Natural killer cell (primary cell): ENCODE measurements around the gene BOD1. TPM values are rescaled to one million over a fixed set of nuclear protein-coding genes. Genes with fewer than 3 reads are reported as not detected.

ENCODE experiments used
- ATAC-seq, 3 donors: fragments of 150-1000 bp in 2 of 3; fragments of 200-7000 bp in 1 of 3; cut with Tn5 transposase; 1 replicate in 1 of 3; 2 replicates in 2 of 3; pipeline ENCODE4 v1.10.0; 2021; ENCODE audit warnings: mild to moderate bottlenecking in 2 of 3, moderate library complexity in 2 of 3
- DNase-seq, 2 donors: peaks; one replicate each; pipeline versions ENCODE4 v3.0.0 to v3.0.0-alpha.2; 2013 to 2021; ENCODE audit warnings: mixed read lengths in 1 of 2
- H3K27ac ChIP-seq: one replicate; pipeline ENCODE4 v1.5.1; 2013; ENCODE audit warnings: mild to moderate bottlenecking, low read length
- H3K27me3 ChIP-seq: one replicate; pipeline ENCODE4 v1.6.1; 2013; ENCODE audit warnings: low read length; ENCODE audit not compliant: control insufficient read depth, insufficient read depth
- H3K36me3 ChIP-seq: one replicate; pipeline ENCODE4 v1.6.1; 2013; ENCODE audit warnings: low read length; ENCODE audit not compliant: control insufficient read depth, insufficient read depth
- H3K4me1 ChIP-seq: one replicate; pipeline ENCODE4 v1.6.1; 2013; ENCODE audit warnings: low read length; ENCODE audit not compliant: control insufficient read depth, insufficient read depth
- H3K4me3 ChIP-seq: one replicate; pipeline ENCODE4 v1.5.1; 2013; ENCODE audit warnings: low read length
- H3K9me3 ChIP-seq: one replicate; pipeline ENCODE4 v1.6.1; 2013; ENCODE audit warnings: low read length; ENCODE audit not compliant: control insufficient read depth, insufficient read depth
- H3K27ac Mint-ChIP-seq, 2 donors: one replicate each; pipeline ENCODE4 v1.8.0; 2022; ENCODE audit warnings: mild to moderate bottlenecking in 2 of 2, mixed read lengths in 2 of 2, moderate library complexity in 1 of 2
- H3K27me3 Mint-ChIP-seq, 2 donors: one replicate each; pipeline ENCODE4 v1.8.0; 2022; ENCODE audit warnings: low read depth in 2 of 2, mixed read lengths in 2 of 2
- H3K36me3 Mint-ChIP-seq: one replicate; pipeline ENCODE4 v1.8.0; 2022; ENCODE audit warnings: mixed read lengths
- H3K4me1 Mint-ChIP-seq, 2 donors: one replicate each; pipeline ENCODE4 v1.8.0; 2022; ENCODE audit warnings: mixed read lengths in 2 of 2
- H3K4me3 Mint-ChIP-seq: one replicate; pipeline ENCODE4 v1.8.0; 2022; ENCODE audit warnings: mild to moderate bottlenecking, moderate library complexity, mixed read lengths
- H3K9me3 Mint-ChIP-seq, 2 donors: one replicate each; pipeline ENCODE4 v1.8.0; 2022; ENCODE audit warnings: mixed read lengths in 2 of 2
- WGBS: methylation state at CpG from one replicate; pipeline ENCODE4 v1.1.7; 2013; ENCODE audit warnings: missing lambda C conversion rate; ENCODE audit not compliant: insufficient coverage; 5-methylcytosine and 5-hydroxymethylcytosine counted together
- intact Hi-C: fragments of 100-400 bp; cut with micrococcal nuclease; formaldehyde crosslinking; loops from one replicate; pipeline ENCODE4 v1.14.2; 2022
- total RNA-seq, 4 donors: library from RNA; stranded (reverse); fragments of 120-200 nt in 1 of 4; gene quantifications; one replicate each; pipeline versions ENCODE4 v1.2.3 to v1.2.4, GENCODE V29; 2013 to 2022
- TF ChIP-seq, protein P1 (sequence below): fragments of 200-600 bp; IDR thresholded peaks from one replicate; pipeline ENCODE4 v1.8.0; 2022; ENCODE audit warnings: antibody characterized with exemption

BOD1 gene
- total RNA-seq, 3 donors from 2014 or later (not counting 1 experiment from before 2014, with no cell fraction given) = 11.0 to 19.9 (median 16.6) TPM

DNA sequence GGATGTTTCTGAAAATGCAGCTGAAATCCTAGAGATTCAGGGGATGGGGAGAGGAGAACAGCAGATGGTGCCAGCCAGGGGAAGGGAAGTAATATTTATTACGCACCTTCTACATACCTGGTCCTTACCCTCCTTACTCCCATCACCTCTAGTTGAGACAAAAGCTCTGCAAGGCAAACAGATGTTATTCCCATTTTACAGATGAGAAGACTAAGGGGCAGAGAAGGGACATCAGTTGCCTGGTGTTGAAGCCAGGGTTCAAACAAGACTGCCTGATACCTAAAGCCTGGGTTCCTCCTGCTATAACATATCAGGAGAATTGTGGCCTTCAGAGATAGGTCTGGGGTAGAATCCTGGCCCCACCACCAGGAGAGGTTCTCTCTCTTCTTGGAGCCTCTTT, 7.3 kb upstream of the BOD1 start:
- no peak overlapping the region for H3K4me3 Mint-ChIP-seq

DNA sequence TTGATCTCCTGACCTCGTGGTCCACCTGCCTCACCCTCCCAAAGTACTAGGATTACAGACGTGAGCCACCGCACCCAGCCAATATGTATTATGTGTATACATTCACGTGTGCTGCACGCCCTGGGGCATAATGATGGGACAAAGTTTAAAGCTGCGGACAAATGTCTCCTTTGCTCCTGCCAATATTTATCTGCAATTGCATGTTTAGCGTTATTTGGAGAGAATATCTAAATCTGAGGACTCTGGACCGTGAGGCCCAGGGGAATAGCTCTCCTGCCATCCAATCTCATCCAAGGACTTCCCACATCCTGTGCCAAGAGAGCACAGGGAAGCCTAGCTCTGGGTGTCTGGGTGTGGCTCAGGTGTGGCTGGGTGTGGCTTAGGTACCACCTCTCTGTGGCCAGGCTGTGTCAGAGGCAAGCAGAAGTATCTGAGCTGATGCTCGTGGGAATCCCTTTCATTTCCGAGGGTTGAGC, 6.9 kb upstream of the BOD1 start:
- H3K36me3 Mint-ChIP-seq = no peaks in the 10 kb centered on the region
- no peaks in the 10 kb centered on the region for H3K4me1 ChIP-seq
- no peaks in the 10 kb centered on the region for H3K36me3 ChIP-seq
- WGBS = 83% methylated on average over 9 of the region's 10 CpGs
- intact Hi-C loops = no loop called here
- H3K9me3 Mint-ChIP-seq = no peaks in the 10 kb centered on the region
- no peaks in the 10 kb centered on the region for H3K4me1 Mint-ChIP-seq
- DNase-seq = no peak
- no peak overlapping the region for H3K27ac Mint-ChIP-seq
- H3K9me3 ChIP-seq = no peaks in the 10 kb centered on the region
- no peak overlapping the region for H3K4me3 ChIP-seq
- peaks cover 0 to 7% of the 10 kb centered on the region in 2 donors for H3K27me3 Mint-ChIP-seq
- no peak for ATAC-seq
- H3K27ac ChIP-seq = no peak overlapping the region
- H3K27me3 ChIP-seq = no peaks in the 10 kb centered on the region
- TF ChIP-seq, protein P1, sequence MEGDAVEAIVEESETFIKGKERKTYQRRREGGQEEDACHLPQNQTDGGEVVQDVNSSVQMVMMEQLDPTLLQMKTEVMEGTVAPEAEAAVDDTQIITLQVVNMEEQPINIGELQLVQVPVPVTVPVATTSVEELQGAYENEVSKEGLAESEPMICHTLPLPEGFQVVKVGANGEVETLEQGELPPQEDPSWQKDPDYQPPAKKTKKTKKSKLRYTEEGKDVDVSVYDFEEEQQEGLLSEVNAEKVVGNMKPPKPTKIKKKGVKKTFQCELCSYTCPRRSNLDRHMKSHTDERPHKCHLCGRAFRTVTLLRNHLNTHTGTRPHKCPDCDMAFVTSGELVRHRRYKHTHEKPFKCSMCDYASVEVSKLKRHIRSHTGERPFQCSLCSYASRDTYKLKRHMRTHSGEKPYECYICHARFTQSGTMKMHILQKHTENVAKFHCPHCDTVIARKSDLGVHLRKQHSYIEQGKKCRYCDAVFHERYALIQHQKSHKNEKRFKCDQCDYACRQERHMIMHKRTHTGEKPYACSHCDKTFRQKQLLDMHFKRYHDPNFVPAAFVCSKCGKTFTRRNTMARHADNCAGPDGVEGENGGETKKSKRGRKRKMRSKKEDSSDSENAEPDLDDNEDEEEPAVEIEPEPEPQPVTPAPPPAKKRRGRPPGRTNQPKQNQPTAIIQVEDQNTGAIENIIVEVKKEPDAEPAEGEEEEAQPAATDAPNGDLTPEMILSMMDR = no peak
- no peak overlapping the region for H3K4me3 Mint-ChIP-seq

More for the DNA sequence above, 7.3 kb upstream of the BOD1 start:
- Histone ChIP-seq H3K9me3 (no peaks in the 10 kb centered on the region), H3K27me3 (no peaks in the 10 kb centered on the region), H3K27ac (no peak overlapping the region), H3K4me1 (no peaks in the 10 kb centered on the region), H3K36me3 (no peaks in the 10 kb centered on the region), H3K4me3 (no peak overlapping the region)
- TF ChIP-seq, protein P1 = no peak
- ATAC-seq = no peak
- Mint-ChIP-seq H3K36me3 (no peaks in the 10 kb centered on the region), H3K9me3 (no peaks in the 10 kb centered on the region), H3K4me1 (no peaks in the 10 kb centered on the region), H3K27me3 (peaks cover 1 to 7% of the 10 kb centered on the region in 2 donors), H3K27ac (no peak overlapping the region)
- no CpG with 5 or more reads among the region's 1 CpG for WGBS
- no peak for DNase-seq
- intact Hi-C loops = no loop called here

GRCh38 chr5:173622183-173623047, 6.0 kb upstream of the BOD1 start:
- Histone ChIP-seq H3K9me3 (no peaks in the 10 kb centered on the region), H3K27ac (no peak overlapping the region), H3K4me1 (no peaks in the 10 kb centered on the region), H3K4me3 (no peak overlapping the region), H3K27me3 (no peaks in the 10 kb centered on the region), H3K36me3 (no peaks in the 10 kb centered on the region)
- DNase-seq (no peak), ATAC-seq (no peak)
- H3K27me3 Mint-ChIP-seq = peaks cover 0 to 4% of the 10 kb centered on the region in 2 donors
- intact Hi-C loops = no loop called here
- no peak overlapping the region for H3K4me3 Mint-ChIP-seq
- H3K27ac Mint-ChIP-seq = no peak overlapping the region
- TF ChIP-seq, protein P1 = no peak
- H3K9me3 Mint-ChIP-seq = no peaks in the 10 kb centered on the region
- H3K4me1 Mint-ChIP-seq = no peaks in the 10 kb centered on the region
- WGBS = 93% methylated on average over 13 of the region's 19 CpGs
- no peaks in the 10 kb centered on the region for H3K36me3 Mint-ChIP-seq
